Stimulated activated CD4-positive, alpha-beta T cell treated with anti-CD3 and anti-CD28 coated beads, Interleukin-15, amount 100 ng/mL, for 24 hours (primary cell): Measurements from ENCODE around the gene C16orf87.

Experiments
- DNase-seq: peaks from one replicate; pipeline ENCODE4 v3.0.0-alpha.2; 2020

Gene C16orf87

GRCh38 chr16:46748775-46749705 lies 81.9 kb downstream of the C16orf87 start:
- no peak for DNase-seq

GRCh38 chr16:46747777-46748651 lies 83.0 kb downstream of the C16orf87 start, which contains the start of gene MYLK3:
Gene MYLK3 (minus strand): TSS chr16:46748344. CDS start chr16:46748193, 151 bp downstream.
- DNase-seq = no peak

GRCh38 chr16:46746821-46747776 lies 83.9 kb downstream of the C16orf87 start:
- DNase-seq = no peak
